ENCODE results near the gene LRRC53.

Gene LRRC53

GRCh38 chr1:74464037-74464436 is 48.4 kb downstream of the LRRC53 start:
- TF ChIP-seq TARDBP (IDR thresholded peaks at IDR 0.05): no peak
- TF ChIP-seq CTBP1 (IDR thresholded peaks at IDR 0.05; ENCODE audit: borderline replicate concordance): no peak
- TF ChIP-seq ZNF384 (IDR thresholded peaks at IDR 0.05): no peak
- TF ChIP-seq FOXA1 (IDR thresholded peaks at IDR 0.05): no peak
- no peak for TF ChIP-seq BHLHE40 (IDR thresholded peaks at IDR 0.05; ENCODE audit: borderline replicate concordance)
- no peak for TF ChIP-seq HDGF (IDR thresholded peaks at IDR 0.05; ENCODE audit: borderline replicate concordance)
- no peak for TF ChIP-seq ELF4 (IDR thresholded peaks at IDR 0.05)
- no peak for TF ChIP-seq PKNOX1 (IDR thresholded peaks at IDR 0.05)
- TF ChIP-seq NFRKB (IDR thresholded peaks at IDR 0.05): no peak
- no peak for TF ChIP-seq SUZ12 (IDR thresholded peaks at IDR 0.05)
- no peak for TF ChIP-seq FOXK2 (IDR thresholded peaks at IDR 0.05)
- TF ChIP-seq LEF1 (IDR thresholded peaks at IDR 0.05; ENCODE audit: borderline replicate concordance): no peak
- no peak for TF ChIP-seq L3MBTL2 (conservative IDR thresholded peaks at IDR 0.05)
- TF ChIP-seq ARNT (IDR thresholded peaks at IDR 0.05): no peak
- DNase-seq (ENCODE audit: extremely low spot score): no peak
- CTCF ChIA-PET: no interaction called here
- POLR2A ChIA-PET: no interaction called here

GRCh38 chr1:74463333-74463988 is 49.0 kb downstream of the LRRC53 start:
- DNase-seq (ENCODE audit: extremely low spot score): no peak
- POLR2A ChIA-PET: no interaction called here
- CTCF ChIA-PET: no interaction called here
- TF ChIP-seq SUZ12 (IDR thresholded peaks at IDR 0.05): no peak
- no peak for TF ChIP-seq FOXA1 (IDR thresholded peaks at IDR 0.05)
- no peak for TF ChIP-seq BHLHE40 (IDR thresholded peaks at IDR 0.05; ENCODE audit: borderline replicate concordance)
- no peak for TF ChIP-seq CTBP1 (IDR thresholded peaks at IDR 0.05; ENCODE audit: borderline replicate concordance)
- TF ChIP-seq L3MBTL2 (conservative IDR thresholded peaks at IDR 0.05): no peak
- TF ChIP-seq ELF4 (IDR thresholded peaks at IDR 0.05): no peak
- TF ChIP-seq NFRKB (IDR thresholded peaks at IDR 0.05): no peak

DNA sequence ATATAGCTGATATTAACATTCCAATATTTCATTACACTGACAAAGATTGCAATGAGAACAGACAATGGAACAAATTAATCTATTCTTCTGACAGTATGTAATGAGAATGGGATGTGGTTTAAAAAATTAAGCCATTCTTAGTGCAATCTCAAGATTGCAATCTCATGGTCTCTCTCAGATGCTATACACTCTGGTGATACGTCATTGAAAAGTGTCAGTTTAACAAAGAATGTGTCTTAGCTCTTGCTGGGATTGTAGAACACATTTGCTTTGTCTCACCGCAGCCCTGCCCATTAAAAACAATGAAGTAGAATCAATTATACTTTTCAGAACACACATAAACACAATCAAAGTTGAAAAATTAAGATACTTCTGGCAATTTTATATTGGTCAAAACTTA is 55.2 kb downstream of the LRRC53 start:
- DNase-seq (ENCODE audit: extremely low spot score): no peak
- CTCF ChIA-PET: no interaction called here
- TF ChIP-seq NFRKB (IDR thresholded peaks at IDR 0.05) (no peak), HDGF (IDR thresholded peaks at IDR 0.05; ENCODE audit: borderline replicate concordance) (no peak), FOXM1 (IDR thresholded peaks at IDR 0.05; ENCODE audit: borderline replicate concordance) (no peak), TARDBP (IDR thresholded peaks at IDR 0.05) (no peak), SUZ12 (IDR thresholded peaks at IDR 0.05) (no peak), LEF1 (IDR thresholded peaks at IDR 0.05; ENCODE audit: borderline replicate concordance) (no peak), ELF4 (IDR thresholded peaks at IDR 0.05) (no peak), SP1 (IDR thresholded peaks at IDR 0.05) (no peak), ARNT (IDR thresholded peaks at IDR 0.05) (no peak), FOXA1 (IDR thresholded peaks at IDR 0.05) (no peak), ZNF384 (IDR thresholded peaks at IDR 0.05) (no peak), FOXK2 (IDR thresholded peaks at IDR 0.05) (no peak), PKNOX1 (IDR thresholded peaks at IDR 0.05) (no peak), CTBP1 (IDR thresholded peaks at IDR 0.05; ENCODE audit: borderline replicate concordance) (no peak), L3MBTL2 (conservative IDR thresholded peaks at IDR 0.05) (no peak), BHLHE40 (IDR thresholded peaks at IDR 0.05; ENCODE audit: borderline replicate concordance) (no peak)
- POLR2A ChIA-PET: no interaction called here

DNA sequence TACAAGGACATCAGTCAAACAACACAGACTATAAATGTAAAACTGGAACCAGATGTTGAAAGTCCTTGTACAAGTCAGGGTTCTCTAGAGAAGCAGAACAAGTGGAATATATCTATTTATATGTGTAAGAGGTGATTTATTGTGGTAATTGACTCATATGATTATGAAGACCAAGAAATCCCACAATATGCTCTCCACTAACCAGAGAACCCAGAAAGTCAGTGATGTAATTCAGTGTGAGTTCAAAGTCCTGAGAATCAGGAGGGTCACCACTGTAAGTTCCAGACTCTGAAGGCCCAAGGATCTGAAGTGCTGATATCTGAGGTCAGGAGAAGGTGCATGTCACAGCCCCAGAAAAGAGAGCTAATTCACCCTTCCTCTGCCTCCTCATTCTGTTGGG is 57.0 kb downstream of the LRRC53 start:
- TF ChIP-seq CTBP1 (IDR thresholded peaks at IDR 0.05; ENCODE audit: borderline replicate concordance): no peak
- TF ChIP-seq FOXA1 (IDR thresholded peaks at IDR 0.05): no peak
- no peak for TF ChIP-seq PKNOX1 (IDR thresholded peaks at IDR 0.05)
- TF ChIP-seq FOXK2 (IDR thresholded peaks at IDR 0.05): no peak
- TF ChIP-seq BHLHE40 (IDR thresholded peaks at IDR 0.05; ENCODE audit: borderline replicate concordance): no peak
- no peak for TF ChIP-seq FOXM1 (IDR thresholded peaks at IDR 0.05; ENCODE audit: borderline replicate concordance)
- no peak for TF ChIP-seq SUZ12 (IDR thresholded peaks at IDR 0.05)
- TF ChIP-seq L3MBTL2 (conservative IDR thresholded peaks at IDR 0.05): no peak
- no peak for TF ChIP-seq ARNT (IDR thresholded peaks at IDR 0.05)
- TF ChIP-seq ELF4 (IDR thresholded peaks at IDR 0.05): no peak
- no peak for TF ChIP-seq HDGF (IDR thresholded peaks at IDR 0.05; ENCODE audit: borderline replicate concordance)
- no peak for TF ChIP-seq TARDBP (IDR thresholded peaks at IDR 0.05)
- no peak for TF ChIP-seq SP1 (IDR thresholded peaks at IDR 0.05)
- no peak for TF ChIP-seq ZNF384 (IDR thresholded peaks at IDR 0.05)
- ChIA-PET POLR2A (no interaction called here), CTCF (no interaction called here)
- DNase-seq (ENCODE audit: extremely low spot score): no peak

GRCh38 chr1:74453277-74453676 is 59.1 kb downstream of the LRRC53 start:
- ChIA-PET POLR2A (no interaction called here), CTCF (no interaction called here)
- no peak for DNase-seq (ENCODE audit: extremely low spot score)
- no peak for TF ChIP-seq LEF1 (IDR thresholded peaks at IDR 0.05; ENCODE audit: borderline replicate concordance)
- no peak for TF ChIP-seq SUZ12 (IDR thresholded peaks at IDR 0.05)
- no peak for TF ChIP-seq PKNOX1 (IDR thresholded peaks at IDR 0.05)
- TF ChIP-seq FOXA1 (IDR thresholded peaks at IDR 0.05): no peak
- no peak for TF ChIP-seq SP1 (IDR thresholded peaks at IDR 0.05)
- no peak for TF ChIP-seq ZNF384 (IDR thresholded peaks at IDR 0.05)
- no peak for TF ChIP-seq HDGF (IDR thresholded peaks at IDR 0.05; ENCODE audit: borderline replicate concordance)
- TF ChIP-seq ARNT (IDR thresholded peaks at IDR 0.05): no peak
- TF ChIP-seq CTBP1 (IDR thresholded peaks at IDR 0.05; ENCODE audit: borderline replicate concordance): no peak
- TF ChIP-seq BHLHE40 (IDR thresholded peaks at IDR 0.05; ENCODE audit: borderline replicate concordance): no peak
- no peak for TF ChIP-seq FOXM1 (IDR thresholded peaks at IDR 0.05; ENCODE audit: borderline replicate concordance)
- no peak for TF ChIP-seq L3MBTL2 (conservative IDR thresholded peaks at IDR 0.05)
- TF ChIP-seq ELF4 (IDR thresholded peaks at IDR 0.05): no peak
